DMS53 (cell line): ENCODE measurements around the gene PGM2L1.

Experiments used
- DNase-seq: peaks from one replicate; lab custom pipeline; 2025; lab: John Stamatoyannopoulos, UW

The PGM2L1 gene

DNA sequence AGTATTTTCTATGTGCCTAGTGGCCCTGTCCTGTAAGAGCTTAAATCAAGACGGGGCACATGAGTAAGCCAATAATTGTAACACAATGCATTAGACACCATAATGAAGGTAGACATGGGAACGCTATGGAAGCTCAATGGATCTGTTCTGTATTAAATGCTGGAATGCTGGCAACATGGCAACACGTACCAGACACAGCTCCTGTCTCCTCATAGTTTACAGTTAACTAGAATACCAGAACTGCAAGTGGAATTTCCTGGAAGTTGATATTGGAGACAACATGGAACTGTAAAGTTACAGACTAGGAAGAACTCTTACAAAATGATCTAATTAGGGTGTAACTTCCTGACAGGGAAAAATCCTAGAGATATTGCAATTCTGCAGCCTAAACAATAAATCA, 99.2 kb downstream of the PGM2L1 start:
- no peak for DNase-seq

- no peak for DNase-seq
These were observed 100.7 kb downstream of the PGM2L1 start for GRCh38 chr11:74297484-74297883.

- no peak for DNase-seq
These were observed 109.3 kb downstream of the PGM2L1 start for GRCh38 chr11:74288911-74289310.

GRCh38 chr11:74288161-74288560, 110.1 kb downstream of the PGM2L1 start:
- peak; percentile 83 for DNase-seq

- no peak for DNase-seq
These were observed 113.8 kb downstream of the PGM2L1 start for GRCh38 chr11:74284466-74284865.

GRCh38 chr11:74283580-74284180, 114.6 kb downstream of the PGM2L1 start:
- DNase-seq: peak; percentile 92

DNA sequence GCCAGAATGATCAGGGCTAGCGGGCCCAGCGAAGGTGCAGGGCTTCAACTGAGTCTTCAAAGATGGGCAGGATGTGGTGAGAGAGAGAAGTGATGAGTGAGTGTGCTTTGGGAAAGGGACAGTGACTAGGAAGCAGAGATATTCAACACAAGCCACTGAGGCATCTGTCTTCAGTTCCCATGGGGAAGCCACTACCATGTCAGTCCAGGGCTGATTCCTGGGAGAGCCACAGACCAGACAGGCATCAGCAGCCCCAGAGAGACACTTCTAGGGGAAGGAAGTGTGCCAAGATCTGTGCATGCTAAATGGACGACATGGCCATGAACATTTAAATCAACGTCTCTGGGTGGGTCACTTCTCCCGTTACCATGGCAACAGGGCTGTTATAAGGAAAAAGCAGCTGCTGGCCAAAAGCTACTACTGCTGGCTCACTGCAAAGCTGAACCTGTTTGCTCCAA, 115.3 kb downstream of the PGM2L1 start:
- peak; percentile 89 for DNase-seq

- peak; percentile 65 for DNase-seq
These were observed 115.8 kb downstream of the PGM2L1 start for GRCh38 chr11:74282421-74282820.

- peak; percentile 90 for DNase-seq
These were observed 117.7 kb downstream of the PGM2L1 start for GRCh38 chr11:74280494-74280893.
